GM08714 (cell line): Measurements from ENCODE around the gene GUCY2D.
"Not testable (repeated sequence)": the region's sequence is repeated elsewhere in the genome, so short reads cannot be mapped to it uniquely, and the experiment has no call there.

Source experiments
- H3K4me3 ChIP-seq: fragments of 200-500 bp; sonication (Bioruptor generic); 2 replicates; pipeline ENCODE4 v1.5.1; 2014; ENCODE audit warnings: mild to moderate bottlenecking, low read length, inconsistent platforms
- ZNF274 ChIP-seq: IDR thresholded peaks from 2 replicates; pipeline ENCODE4 v1.6.1; 2012; ENCODE audit warnings: mild to moderate bottlenecking, low read depth, low read length

The GUCY2D gene

DNA sequence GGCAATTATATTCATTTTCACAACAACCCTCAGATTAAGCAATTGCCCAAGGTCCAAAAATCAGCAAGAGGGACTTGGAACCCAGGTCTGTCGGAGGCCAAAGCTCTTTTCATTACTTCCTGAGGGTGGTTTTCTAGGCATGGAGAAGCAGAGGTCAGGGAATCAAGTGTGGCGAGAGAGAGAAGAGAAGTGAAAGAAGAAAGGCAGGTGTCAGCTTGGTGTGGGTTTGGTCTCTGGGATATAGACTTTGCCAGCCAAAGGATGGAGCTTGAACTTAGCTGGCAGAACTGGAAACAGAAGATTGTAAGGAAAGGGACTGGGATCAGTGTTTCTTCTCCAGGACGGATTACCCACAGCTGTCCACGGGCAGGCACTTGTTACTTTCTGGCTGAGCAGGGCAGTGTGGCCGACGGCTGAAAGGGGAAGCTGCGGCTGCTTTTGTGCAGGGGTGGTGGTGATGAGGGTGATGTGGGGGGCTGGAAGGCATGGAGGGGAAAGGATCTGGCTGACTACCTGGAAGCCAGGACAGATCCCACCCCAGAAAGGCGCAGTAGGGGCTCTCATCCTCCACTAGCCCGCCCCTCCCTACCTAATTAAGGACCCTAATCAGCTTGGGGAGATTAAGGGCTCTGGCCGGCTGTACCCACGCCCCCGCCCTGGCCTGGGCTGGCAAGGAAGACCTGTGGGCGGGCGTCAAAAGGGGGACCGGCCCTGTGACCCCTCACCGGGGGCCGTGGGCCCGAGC lies at the start of gene GUCY2D:
Gene GUCY2D, plus strand, starts transcription at position 640 of the 745 bp plus-strand sequence. CDS start 433 bp downstream, outside the sequence.
- no peak for TF ChIP-seq ZNF274
- H3K4me3 ChIP-seq, result no peak within 1 kb of the TSS; the same call in 1 of the 2 replicates

DNA sequence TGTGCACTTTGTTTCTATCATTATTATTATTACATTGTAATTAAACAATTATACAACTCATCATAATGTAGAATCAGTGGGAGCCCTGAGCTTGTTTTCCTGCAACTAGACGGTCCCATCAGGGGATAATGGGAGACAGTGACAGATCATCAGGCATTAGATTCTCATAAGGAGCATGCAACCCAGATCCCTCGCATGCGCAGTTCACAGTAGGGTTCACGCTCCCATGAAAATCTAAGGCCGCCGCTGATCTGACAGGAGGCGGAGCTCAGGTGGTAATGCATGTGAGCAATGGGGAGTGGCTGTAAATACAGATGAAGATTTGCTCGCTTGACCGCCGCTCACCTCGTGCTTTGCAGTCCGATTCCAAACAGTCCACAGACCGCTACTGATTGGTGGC lies 49.1 kb upstream of the GUCY2D start:
- H3K4me3 ChIP-seq, result not testable (repeated sequence)

DNA sequence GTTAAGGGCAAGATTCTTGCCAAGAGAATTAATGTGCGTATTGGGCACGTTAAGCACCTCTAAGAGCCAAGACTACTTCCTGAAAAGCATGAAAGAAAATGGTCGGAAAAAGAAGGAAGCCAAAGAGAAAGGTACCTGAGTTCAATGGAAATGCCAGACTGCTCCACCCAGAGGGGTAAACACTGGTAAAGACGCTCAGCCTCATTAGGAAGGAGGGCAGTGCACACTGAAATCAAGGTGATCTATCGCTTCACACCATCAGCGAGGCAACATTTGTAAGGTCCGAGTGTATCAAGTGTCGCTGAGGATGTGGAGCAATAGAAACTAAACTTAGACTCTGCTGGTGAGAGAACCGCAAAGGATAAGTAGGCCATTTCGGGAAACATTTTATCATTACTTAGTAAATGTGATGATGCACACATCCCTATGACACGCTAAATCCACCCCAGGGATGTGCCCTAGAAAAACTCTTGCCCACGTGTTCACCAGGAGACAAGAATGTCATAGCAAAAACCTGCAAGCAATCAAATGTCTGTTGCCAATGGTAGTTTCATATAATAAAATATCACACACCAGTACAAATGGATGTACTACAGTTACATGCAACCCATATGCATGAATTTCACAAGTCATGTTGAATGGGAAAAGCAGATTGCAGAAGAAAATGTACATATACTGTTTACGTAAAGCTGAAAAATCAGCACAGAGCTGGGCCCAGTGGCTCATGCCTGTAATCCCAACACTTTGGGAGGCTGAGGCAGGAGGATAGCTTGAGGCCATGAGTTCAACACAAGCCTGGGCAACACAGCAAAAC lies 46.8 kb upstream of the GUCY2D start:
- H3K4me3 ChIP-seq, result no peak overlapping the region
- TF ChIP-seq ZNF274, result no peak

DNA sequence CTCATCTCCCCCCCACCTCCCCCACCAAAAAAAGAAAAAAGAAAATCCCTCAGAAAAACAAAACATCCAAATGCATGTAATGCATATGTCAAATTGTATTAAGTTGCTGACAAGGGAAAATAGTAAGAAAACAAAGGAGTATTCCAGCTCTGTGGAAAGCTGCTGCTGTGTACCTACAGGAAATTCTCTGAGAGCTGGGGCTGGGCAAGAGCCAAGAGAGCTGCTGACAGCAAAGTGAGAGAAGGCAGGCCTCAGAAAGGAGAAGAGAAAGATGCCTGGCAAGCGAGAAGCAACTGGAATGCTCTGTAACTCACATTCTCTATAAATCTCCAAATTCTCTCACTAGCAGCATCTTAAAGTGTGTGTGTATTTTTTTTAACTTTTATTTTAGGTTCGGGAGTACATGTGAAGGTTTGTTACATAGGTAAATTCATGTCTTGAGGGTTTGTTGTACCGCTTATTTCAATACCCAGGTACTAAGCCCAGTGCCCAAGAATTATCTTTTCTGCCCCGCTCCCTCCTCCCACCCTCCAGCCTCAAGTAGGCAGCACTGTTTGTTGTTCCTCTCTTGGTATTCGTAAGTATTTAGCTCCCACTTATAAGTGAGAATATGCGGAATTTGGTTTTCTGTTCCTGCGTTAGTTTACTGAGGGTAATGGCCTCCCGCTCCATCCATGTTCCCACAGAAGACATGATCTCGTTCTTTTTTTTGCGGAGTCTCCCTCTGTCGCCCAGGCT lies 46.0 kb upstream of the GUCY2D start:
- H3K4me3 ChIP-seq, result no peak overlapping the region
- TF ChIP-seq ZNF274, result no peak

DNA sequence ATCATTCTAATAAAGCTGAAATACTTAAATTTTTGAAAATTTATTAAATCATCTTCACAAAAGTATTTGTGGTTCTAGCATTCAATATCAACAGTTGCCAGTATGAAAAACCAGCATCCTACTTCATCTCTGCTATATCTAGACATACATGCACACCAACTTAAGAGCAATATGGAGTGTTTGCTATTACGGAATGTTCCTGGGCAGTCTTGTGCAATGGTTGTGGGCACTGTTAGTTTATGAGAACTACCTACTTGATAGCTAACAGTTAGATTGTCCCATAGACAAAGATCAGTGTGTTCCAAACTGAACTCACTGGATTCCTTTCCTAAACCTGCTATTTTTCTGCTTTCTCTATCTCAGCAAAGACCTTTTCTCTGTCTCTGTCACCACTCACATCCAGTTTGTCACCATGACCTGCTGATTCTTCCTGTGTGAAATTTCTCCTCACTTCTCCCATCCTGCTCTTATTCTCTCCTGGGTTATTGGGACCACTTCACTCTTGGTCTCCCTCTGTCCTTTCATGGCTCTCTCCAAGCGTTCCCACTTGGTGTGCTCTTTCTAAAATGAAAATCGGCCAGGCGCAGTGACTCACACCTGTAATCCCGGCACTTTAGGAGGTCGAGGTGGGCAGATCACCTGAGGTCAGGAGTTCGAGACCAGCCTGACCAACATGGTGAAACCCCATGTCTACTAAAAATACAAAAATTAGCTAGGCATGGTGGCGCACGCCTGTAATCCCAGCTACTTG lies 42.7 kb upstream of the GUCY2D start:
- no peak for TF ChIP-seq ZNF274
- H3K4me3 ChIP-seq, result no peak overlapping the region

DNA sequence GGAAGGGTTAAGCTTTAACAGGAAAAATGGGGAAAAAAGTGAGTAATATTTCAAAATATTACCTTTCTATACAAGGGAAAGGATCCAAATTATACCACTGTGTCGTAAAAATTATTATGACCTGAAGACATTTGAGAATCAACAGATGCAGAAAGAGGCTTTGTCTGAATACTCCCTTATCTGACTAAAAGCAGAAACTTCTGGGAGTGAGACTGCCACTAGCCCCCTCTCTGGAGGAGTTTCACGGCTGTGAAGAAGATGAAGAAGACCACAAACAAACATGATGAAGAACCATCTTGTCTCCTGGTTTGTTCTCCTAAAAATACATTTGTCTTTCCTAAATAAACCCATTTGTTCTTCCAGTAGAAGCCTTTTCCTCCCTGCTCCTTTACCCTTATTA lies 41.0 kb upstream of the GUCY2D start:
- TF ChIP-seq ZNF274, result no peak
- H3K4me3 ChIP-seq, result no peak overlapping the region

DNA sequence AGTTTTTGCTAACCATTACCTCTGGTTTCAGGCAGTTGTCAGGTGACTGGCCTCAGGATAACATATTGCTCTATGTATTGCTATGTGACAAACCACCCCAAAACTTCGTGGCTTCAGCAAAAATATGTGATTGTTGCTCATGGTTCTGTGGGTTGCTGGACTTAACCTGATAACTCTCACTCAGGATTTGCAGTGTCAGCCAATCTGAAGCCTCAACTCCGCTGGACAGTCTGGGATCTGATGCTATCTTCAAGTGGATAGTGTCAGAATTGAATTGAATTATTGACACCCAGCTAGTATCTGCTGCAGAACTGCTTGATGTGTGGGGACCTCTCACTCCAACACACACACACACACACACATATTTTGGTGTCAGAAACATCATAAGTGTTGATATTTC lies 34.7 kb upstream of the GUCY2D start:
- H3K4me3 ChIP-seq, result no peak overlapping the region
- TF ChIP-seq ZNF274, result no peak

DNA sequence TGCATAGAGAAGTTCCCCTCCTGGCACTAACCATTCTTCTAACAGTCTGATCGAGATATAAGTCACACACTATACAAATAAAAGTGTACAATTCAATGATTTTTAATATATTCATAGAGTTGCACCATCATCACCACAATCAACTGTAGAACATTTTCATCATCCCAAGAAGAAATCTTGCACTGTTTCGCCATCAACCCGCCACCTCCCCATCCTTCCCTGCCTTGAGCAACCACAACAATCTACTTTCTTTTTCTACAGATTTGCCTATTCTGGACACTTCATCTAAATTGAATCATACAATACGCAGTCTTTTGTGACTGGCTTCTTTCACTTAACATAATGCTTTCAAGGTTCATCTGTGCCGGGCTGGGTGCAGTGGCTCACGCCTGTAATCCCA lies 33.0 kb upstream of the GUCY2D start:
- TF ChIP-seq ZNF274, result no peak
- H3K4me3 ChIP-seq, result no peak overlapping the region

DNA sequence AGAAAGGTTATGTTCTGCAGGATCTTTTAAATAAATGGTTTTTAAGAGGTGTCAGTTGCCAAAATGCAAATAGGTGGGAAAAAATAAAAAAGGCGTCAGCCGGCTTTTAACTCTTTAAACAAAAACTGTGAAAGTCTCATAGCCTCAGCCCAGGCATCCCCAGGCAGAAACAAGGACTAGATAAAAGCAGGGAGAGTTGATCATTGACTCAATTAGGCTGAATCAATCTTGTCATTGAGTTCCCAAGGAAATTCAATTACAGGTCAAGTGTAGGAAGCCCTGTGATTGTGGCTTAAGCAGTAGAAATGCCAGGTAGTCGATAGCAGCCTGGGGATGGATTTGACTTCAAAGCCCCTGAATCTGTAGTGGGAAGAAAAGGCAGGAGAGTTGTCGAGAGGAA lies 30.8 kb upstream of the GUCY2D start:
- no peak for TF ChIP-seq ZNF274

DNA sequence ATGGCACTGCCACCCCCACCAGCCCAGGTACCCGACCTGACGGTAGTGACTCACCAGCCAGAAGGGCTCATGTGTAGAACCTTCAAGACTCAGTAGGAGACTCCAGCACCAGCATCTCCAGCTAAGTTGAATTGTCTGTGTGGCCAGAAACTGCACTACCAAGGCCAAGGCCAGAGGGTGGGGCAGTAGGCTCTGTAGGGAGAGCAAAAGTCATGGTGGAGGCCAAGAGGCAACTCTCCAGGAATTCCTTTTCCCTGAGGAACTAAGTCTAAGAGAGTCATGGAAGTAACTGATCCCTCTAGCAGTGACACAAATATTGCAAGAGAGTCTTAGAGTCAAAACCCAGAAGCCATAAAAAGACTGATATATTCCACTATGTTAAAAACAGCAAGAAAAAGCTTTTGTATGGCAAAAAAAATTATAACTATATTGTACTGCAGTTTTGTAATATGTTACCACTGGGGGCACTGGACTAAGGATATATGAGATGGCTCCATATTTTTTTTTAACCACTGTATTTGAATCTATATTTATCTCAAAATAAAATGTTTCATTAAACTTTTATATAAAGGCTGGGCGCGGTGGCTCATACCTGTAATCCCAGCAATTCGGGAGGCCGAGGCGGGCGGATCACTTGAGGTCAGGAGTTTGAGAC lies 30.2 kb upstream of the GUCY2D start:
- no peak overlapping the region for H3K4me3 ChIP-seq

More for the DNA sequence above, 30.8 kb upstream of the GUCY2D start:
- no peak overlapping the region for H3K4me3 ChIP-seq

DNA sequence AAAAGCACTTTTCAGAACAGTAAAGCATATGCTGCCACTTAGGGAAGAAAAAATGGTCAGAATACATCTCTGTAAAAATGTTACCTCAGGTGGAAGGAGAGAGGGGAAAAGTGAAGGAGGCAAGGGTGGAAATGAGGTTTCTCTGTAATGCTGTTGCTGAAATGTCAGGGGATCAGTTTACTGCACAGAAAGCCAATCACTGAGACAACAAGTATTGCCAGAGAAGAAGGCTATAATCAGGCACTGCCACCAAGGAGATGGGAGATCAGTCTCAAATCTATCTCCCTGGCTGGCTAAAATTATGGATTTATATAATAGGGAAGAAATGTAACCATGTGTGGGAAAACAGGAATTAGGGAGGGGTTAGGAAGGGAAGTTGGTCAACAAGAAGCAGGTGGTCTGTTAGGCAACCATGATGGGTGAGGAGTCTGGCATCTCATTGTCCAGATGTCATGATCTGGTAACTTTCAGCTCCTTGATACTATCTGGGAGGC lies 27.7 kb upstream of the GUCY2D start:
- no peak for TF ChIP-seq ZNF274

More for the DNA sequence above, 30.2 kb upstream of the GUCY2D start:
- TF ChIP-seq ZNF274, result no peak

DNA sequence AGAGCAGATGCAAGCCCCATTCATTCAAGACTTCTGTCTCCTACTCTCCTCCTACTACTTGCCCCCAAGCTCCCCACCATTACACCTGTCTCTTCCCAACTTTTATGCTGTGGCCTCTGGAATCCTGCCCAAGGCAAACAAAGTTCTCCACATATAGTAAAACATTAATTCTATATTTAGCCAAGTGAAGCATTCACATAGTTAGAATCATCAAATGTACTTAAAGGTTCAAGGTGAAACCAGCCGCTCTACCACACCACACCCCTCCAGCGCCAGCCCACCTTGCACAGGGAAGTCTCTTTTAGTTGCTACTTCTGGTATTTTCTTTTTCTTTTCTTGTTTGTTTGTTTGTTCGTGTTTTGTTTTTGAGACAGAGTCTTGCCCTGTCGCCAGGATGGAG lies 25.4 kb upstream of the GUCY2D start:
- no peak overlapping the region for H3K4me3 ChIP-seq
- no peak for TF ChIP-seq ZNF274

More for the DNA sequence above, 27.7 kb upstream of the GUCY2D start:
- no peak overlapping the region for H3K4me3 ChIP-seq

DNA sequence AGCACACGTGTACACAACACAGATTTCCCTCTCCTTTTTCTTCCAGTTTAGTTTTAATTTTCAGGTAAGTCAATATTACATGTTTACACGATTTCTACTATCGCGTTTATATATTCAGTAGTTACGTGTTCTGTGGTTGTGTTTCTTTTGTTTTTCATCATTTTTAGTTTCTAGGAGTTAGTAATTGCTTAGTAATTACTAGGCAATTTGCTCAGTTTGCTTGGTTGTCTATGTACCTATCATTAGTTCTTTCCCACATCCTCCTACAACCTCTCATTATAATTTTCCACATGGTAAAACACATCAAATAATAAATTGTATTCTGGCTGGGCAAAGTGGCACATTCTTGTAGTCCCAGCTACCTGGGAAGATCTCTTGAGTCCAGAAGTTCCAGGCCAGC lies 24.6 kb upstream of the GUCY2D start:
- no peak overlapping the region for H3K4me3 ChIP-seq
- no peak for TF ChIP-seq ZNF274

DNA sequence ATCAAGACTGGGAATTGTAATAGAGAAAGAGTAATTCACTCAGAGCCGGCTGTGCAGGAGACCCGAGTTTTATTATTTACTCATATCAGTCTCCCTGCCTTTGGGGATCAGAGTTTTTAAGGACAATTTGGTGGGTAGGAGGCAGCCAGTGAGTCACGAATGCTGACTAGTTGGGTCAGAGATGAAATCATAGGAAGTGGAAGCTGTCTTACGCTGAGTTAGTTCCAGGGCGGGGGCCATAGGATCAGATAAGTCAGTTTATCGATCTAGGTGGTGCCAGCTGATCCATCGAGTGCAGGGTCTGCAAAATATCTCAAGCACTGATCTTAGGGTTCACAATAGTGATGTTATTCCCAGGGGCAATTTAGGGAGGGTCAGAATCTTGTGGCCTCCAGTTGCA lies 20.2 kb upstream of the GUCY2D start:
- no peak for TF ChIP-seq ZNF274
- H3K4me3 ChIP-seq, result no peak overlapping the region
